GM19463 (cell line): ENCODE data around the gene TNNT2.

Source experiments
- ATAC-seq: cut with Tn5 transposase; IDR thresholded peaks from one replicate; pipeline ENCODE4 v1.9.1; 2021; ENCODE audit warnings: mild to moderate bottlenecking, moderate library complexity; ENCODE audit not compliant: unreplicated experiment

Gene TNNT2

GRCh38 chr1:201357636-201358348 lies 19.7 kb downstream of the TNNT2 start:
- no peak for ATAC-seq

- no peak for ATAC-seq
These were observed 20.3 kb downstream of the TNNT2 start for GRCh38 chr1:201357211-201357610.

- ATAC-seq, result no peak
These were observed 20.8 kb downstream of the TNNT2 start for GRCh38 chr1:201356701-201357100.

- ATAC-seq, result no peak
These were observed 21.2 kb downstream of the TNNT2 start for GRCh38 chr1:201356236-201356635.

GRCh38 chr1:201355471-201355870 lies 22.0 kb downstream of the TNNT2 start:
- ATAC-seq, result no peak

- no peak for ATAC-seq
These were observed 22.6 kb downstream of the TNNT2 start for GRCh38 chr1:201354901-201355295.

- ATAC-seq, result no peak
These were observed 23.2 kb downstream of the TNNT2 start for GRCh38 chr1:201354151-201354900.

- no peak for ATAC-seq
These were observed 24.1 kb downstream of the TNNT2 start for GRCh38 chr1:201353186-201353940.

- no peak for ATAC-seq
These were observed 25.9 kb downstream of the TNNT2 start for GRCh38 chr1:201351617-201352016.

- no peak for ATAC-seq
These were observed 26.6 kb downstream of the TNNT2 start for GRCh38 chr1:201350884-201351283.

GRCh38 chr1:201350361-201350725 lies 27.1 kb downstream of the TNNT2 start:
- no peak for ATAC-seq

- ATAC-seq, result no peak
These were observed 28.4 kb downstream of the TNNT2 start for GRCh38 chr1:201349092-201349491.

GRCh38 chr1:201348211-201348566 lies 29.3 kb downstream of the TNNT2 start:
- peak; percentile 53 for ATAC-seq

- no peak for ATAC-seq
These were observed 29.8 kb downstream of the TNNT2 start for GRCh38 chr1:201347498-201348210.

GRCh38 chr1:201346987-201347386 lies 30.5 kb downstream of the TNNT2 start:
- no peak for ATAC-seq

- no peak for ATAC-seq
These were observed 31.0 kb downstream of the TNNT2 start for GRCh38 chr1:201346337-201346939.

- no peak for ATAC-seq
These were observed 32.5 kb downstream of the TNNT2 start for GRCh38 chr1:201345081-201345355.

GRCh38 chr1:201344206-201345080 lies 33.0 kb downstream of the TNNT2 start:
- ATAC-seq, result no peak

GRCh38 chr1:201341377-201341776 lies 36.1 kb downstream of the TNNT2 start:
- no peak for ATAC-seq
